ENCODE results near the gene AICDA.
"Not testable (repeated sequence)": the region's sequence is repeated elsewhere in the genome, so short reads cannot be mapped to it uniquely, and the experiment has no call there.

The AICDA gene

DNA sequence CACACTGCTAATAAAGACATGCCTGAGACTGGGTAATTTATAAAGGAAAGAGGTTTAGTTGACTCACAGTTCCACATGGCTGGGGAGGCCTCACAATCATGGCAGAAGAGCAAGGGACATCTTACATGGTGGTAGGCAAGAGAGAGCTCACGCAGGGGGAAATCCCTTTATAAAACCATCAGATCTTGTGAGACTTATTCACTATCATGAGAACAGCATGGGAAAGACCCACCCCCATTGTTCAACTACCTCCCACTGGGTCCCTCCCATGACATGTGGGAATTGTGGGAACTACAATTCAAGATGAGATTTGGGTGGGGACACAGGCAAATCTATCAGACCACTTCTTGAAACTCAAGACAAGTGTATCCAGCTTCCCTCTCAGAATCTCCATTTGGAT is 1.2 kb upstream of the AICDA start:
- in situ Hi-C loops (cut with MboI; ENCODE audit: low sequenced_read_pairs), result not testable (repeated sequence)

DNA sequence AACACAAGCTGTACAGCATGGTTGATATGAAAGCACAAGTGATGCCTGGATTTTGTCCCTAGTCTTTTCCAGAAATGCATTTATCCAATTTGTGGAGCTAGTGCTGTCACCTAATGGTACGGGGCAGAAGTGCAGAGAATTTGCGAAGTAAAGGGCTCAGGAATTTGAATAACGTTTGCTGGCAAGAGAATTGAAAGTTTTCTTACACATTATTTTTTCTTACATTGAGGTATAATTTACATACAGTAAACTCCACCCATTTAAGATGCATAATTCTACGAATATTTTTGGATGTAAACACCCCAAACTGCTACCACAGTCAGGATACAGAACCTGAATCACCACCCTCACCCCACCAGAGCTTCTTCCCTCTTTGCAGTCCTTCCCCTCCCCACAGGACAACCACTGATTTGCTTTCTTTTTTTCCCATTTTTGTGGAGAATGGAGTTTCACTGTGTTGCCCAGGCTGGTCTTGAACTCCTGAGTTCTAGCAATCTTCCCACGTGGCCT is 3.5 kb downstream of the AICDA start:
- in situ Hi-C loops (cut with MboI; ENCODE audit: low sequenced_read_pairs), result no loop called here

DNA sequence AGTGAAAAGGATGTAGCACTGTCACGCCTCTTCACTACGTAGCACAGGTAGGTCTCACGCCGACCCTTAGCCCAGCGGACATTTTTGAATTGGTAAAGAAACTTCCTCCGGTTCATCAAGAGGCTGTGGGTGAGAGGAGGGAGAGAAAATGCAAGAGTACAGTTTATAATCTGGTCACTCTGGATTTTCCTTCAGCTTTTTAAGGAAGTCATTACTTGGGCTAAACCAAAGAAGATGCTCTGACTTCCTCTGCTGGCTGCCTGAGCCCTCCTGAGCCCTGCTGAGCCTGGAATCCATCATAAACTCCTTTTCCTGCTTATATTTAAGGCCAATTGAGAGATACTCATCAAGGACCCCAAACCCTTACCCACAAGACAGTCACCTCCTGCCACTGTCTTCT is 5.8 kb downstream of the AICDA start:
- in situ Hi-C loops (cut with MboI; ENCODE audit: low sequenced_read_pairs), result no loop called here

DNA sequence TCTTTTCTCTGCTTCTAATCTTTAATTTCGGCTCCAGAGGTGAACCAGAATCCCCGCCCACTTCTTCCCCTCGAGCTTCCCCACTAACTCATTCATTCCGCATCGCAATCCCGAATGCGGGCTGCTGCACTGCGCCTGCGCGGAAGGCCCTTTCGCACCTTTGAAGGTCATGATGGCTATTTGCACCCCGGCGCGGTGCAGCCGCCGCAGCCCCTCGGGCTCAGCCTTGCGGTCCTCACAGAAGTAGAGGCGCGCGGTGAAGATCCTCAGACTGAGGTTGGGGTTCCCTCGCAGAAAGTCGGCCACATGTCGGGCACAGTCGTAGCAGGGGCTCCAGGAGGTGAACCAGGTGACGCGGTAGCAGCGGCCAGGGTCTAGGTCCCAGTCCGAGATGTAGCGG is 7.6 kb downstream of the AICDA start:
- in situ Hi-C loops (cut with MboI; ENCODE audit: low sequenced_read_pairs), result no loop called here

DNA sequence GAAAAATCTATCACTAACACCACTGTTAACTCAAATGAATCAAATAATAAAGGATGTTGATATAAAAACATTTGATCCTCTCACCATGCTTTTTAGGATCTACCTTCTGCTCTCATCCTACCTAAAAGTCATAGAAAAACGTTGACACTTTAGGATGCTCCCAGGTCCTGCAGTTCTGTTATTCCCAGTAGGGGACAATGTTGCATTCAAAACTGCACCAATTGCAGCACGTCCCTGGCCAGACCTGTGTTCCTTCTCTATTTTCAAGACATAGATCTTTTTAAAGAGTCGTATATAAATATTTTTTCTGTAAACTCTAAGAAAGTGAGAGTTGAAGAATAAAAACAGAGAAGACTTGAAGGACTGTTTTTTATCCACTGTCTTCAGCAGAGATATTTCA is 8.8 kb downstream of the AICDA start:
- in situ Hi-C loops (cut with MboI; ENCODE audit: low sequenced_read_pairs), result no loop called here

DNA sequence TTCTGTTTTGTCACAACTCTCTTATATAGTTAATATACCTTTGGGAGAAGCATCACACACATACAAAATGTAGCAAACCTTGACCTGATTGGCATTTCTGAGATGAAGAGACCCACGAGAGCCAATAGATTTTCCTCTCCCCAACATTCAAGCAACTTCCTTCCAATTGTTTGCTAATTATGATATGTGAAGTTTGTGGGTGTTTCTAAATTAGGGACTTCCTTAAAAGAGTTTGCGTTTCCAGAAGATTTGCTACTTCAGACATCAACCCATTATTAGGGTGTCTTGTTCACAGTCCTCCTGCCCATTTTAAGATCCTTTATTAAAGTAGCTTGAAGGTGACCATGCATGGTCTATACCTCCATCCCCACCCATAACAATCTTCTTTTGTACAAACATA is 9.4 kb downstream of the AICDA start:
- in situ Hi-C loops (cut with MboI; ENCODE audit: low sequenced_read_pairs), result no loop called here

DNA sequence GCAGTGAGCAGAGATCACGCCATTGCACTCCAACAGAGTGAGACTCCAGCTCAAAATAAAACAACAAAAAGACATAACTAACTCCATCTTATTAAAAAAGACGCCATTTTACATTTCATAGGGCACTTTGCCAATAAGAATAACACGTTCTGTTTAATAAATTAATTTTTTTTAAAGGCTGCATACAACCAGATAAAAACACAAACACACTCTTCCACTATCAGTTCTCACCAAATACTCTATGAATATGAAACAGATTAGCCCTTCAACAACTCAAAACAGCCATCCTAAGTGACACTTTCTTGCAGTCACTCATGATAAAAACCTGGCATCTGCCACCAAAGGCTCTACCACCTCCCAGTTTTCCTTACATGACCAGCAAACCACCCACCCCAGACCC is 16.1 kb downstream of the AICDA start:
- in situ Hi-C loops (cut with MboI; ENCODE audit: low sequenced_read_pairs), result no loop called here

DNA sequence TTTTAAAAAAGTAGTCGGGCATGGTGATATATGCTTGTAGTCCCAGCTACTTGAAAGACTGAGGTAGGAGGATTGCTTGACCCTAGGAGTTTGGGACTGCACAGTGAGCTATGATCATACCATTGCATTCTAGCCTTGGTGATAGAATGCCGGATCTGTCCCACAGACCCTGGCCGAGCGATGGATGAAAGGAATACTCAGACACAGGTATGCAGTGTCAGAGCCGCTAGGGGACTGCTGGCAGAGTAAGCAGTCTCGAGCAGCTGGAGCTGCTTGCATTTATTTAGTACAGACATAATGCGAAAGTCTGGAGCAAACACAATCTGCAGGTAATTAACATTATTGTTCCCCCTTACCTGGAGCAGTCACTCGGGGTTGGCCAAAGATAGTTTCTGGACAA is 18.6 kb downstream of the AICDA start:
- in situ Hi-C loops (cut with MboI; ENCODE audit: low sequenced_read_pairs), result no loop called here

DNA sequence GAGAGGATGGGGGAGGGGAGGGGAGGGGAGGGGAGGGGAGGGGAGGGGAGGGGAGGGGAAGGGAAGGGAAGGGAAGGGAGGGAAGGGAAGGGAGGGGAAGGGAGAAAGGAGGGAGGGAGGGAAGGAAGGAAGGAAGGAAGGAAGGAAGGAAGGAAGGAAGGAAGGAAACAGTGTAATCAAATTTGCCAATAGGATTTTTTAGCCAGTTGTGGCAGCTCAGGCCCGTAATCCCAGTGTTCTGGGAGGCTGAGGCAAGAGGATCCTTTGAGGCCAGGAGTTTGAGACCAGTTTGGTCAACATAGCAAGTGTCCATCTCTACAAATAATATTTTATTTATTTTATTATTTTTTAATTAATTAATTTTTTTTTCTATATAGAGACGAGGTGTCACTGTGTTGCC is 19.4 kb downstream of the AICDA start:
- in situ Hi-C loops (cut with MboI; ENCODE audit: low sequenced_read_pairs), result no loop called here

DNA sequence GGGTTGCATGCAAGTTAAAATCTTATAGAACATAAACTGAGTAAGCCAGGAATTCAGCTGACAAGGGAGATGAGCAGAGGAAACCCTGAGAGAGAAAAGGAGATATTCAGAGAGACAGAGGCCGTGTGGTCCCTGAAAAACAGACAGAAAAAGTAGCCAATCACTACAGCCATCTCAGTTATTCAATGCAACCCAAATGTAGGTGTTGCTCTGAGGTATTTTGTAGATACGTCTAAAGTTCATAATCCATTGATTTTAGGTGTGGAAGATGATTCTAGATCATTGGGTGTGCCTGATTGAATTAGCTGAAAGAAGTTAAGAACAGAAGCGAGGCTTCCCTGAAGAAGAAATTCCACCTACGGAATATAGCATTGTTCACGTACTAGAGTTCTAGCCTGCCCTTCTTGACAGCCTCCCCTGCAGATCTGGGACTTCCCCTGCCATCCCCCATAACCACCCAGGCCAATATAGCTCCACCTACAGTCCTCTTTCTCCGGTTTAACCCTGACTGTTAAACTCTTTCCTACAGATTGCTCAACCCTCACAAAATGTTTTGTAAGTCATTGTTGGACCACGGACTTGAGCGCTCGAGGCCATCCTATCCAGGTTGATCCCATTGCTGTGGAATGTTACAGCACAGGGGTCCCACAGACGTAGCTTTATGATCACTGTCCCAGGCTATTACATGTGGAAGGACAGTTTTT is 21.7 kb downstream of the AICDA start:
- in situ Hi-C loops (cut with MboI; ENCODE audit: low sequenced_read_pairs), result no loop called here

DNA sequence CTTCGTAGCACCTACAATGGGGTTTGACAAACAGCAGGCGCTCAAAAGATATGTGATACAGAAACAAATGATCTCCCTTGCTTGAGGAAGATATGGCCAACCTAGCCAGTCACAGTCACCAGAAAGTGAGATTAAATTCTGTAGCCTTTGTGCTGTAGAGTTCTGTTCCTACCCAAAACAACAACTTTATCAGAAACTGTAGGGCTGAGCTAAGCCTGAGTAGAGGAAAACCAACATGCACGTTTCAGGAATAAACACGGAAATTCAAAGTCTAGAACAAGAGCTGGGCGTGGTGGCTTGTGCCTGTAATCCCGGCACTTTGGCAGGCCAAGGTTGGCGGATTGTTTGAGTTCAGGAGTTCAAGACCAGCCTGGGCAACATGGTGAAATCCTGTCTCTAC is 23.0 kb downstream of the AICDA start:
- in situ Hi-C loops (cut with MboI; ENCODE audit: low sequenced_read_pairs), result no loop called here

DNA sequence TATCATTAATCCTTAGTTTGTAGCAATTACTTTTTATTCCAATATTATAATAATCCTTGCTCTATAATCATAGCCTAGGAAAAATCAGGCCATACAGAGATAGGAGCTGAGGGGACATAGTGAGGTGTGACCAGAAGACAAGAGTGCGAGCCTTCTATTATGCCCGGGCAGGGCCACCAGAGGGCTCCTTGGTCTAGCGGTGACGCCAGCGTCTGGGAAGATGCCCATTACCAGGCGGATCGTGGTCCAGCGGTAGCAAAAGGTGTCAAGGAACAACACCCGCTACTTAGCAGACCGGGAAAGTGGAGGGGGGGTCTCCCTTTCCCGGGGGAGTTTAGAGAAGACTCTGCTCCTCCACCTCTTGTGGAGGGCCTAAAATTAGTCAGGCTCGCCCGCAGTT is 28.2 kb downstream of the AICDA start:
- in situ Hi-C loops (cut with MboI; ENCODE audit: low sequenced_read_pairs), result not testable (repeated sequence)

DNA sequence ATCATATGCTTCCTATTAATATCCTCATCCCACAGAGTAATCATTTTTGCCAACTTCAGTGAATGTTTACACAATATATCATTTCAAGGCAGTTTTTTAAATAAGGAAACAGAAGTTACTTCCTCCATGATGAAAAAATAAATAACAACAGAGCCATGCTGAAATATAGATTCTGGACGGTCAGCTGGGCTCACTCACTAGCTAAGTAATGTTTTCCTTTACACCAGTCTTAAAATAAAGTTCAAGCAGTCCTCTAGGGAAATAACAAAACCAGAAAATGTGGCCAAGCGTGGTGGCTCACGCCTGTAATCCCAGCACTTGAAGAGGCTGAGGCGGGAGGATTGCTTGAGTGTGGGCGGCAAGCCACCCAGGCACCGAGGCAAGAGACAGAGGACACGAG is 28.7 kb downstream of the AICDA start:
- in situ Hi-C loops (cut with MboI; ENCODE audit: low sequenced_read_pairs), result no loop called here

DNA sequence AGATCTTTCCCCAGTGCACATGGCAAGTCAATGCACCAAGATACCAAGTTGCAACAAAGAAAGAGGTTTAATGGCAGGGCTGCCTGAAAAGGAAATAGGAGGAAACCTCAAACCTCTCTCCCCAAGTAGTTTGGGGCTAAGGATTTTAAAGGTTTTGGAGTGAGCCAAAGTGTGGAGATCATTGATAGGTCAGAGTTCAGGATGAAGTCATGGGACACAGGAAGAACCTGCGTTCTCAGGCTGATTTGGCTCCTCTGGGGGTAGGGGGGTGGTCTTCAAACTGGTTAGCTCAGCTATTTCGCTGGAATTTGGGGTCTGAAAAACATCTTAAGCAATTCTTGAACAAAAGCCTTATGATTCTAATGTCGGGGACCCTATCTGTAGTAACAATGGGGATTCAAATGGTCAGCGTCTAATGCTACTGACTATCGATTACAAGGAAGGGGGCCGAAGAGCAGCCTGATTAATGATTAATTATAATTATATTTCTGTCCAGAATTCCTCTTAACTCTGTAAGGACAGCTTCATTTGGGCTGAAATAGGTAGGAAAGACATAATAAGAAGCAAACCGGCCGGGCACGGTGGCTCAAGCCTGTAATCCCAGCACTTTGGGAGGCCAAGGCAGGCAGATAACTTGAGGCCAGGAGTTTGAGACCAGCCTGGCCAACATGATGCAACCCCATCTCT is 31.4 kb downstream of the AICDA start:
- in situ Hi-C loops (cut with MboI; ENCODE audit: low sequenced_read_pairs), result no loop called here

DNA sequence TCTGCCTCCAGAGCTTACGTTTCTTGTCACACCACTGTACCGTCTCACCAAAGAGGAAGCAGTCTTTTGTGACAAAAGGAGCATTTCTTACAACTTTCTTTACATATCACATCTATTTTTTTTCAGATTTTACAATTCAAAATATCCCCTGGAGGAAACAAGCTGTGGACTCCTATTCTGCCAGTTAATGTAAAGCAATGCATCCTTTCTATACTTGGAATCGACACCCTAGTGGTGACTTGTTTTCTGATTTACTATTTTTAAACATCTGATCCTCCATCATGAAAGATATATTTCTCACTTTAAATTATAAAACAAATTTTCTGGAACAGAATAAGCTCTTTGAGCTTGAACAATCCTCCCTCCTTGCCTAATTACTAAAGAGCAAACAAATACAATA is 34.8 kb downstream of the AICDA start:
- in situ Hi-C loops (cut with MboI; ENCODE audit: low sequenced_read_pairs), result no loop called here

DNA sequence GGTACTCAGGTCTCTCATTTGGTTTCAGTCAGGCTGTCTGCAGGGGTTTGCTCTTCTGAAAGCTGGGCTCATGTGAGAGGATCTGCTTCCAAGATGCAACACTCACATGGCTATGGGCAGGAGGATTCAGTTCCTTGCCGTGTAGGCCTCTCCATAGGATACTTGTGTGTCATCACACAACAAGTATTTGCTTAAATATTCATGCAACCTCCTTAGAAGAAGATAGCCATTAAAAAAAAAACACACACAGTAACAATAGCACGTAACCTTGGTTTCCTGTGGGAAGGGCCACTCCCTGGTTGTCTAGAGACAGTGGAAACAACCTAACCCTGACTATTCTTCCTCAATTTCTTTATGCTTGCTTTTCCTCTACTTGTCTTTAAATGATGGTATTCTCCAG is 40.2 kb downstream of the AICDA start:
- in situ Hi-C loops (cut with MboI; ENCODE audit: low sequenced_read_pairs), result no loop called here

DNA sequence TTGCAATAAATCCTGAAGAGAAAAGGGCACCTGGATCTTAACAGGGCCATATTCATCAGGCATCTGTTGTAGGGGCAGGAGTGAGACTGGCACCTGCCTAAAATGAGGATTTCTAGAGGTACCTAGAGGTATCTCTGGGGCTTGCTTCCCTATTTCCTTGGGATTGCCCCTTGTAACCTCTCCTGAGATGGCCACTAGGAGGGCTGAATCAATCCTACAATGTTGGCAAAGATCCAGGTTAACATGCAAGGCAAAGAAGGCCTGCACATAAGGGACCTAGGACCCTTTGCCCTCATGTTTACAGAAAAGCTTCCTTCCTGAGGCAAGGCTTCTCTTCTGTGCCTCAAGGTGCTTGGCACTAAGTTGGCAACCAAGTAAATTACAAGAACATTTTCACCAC is 46.1 kb downstream of the AICDA start:
- in situ Hi-C loops (cut with MboI; ENCODE audit: low sequenced_read_pairs), result no loop called here

DNA sequence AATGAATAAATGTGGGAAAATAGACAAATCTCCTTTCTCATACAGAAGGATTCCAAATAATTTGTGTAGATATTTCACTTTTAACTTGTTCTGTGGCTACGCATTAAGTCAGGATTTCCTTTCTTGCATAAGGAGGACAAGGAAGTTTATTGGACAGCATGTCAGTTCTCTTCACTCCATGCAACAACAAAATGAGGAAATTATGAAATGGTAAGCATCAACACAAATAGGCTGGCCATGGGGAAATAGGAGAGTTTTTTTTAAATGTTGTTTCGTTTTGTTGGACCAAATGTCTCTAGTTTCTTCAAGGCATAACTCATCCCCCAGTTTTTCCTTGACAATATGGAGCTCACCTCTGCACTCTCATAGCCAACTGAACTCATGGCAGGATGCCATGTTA is 46.6 kb downstream of the AICDA start:
- in situ Hi-C loops (cut with MboI; ENCODE audit: low sequenced_read_pairs), result not testable (repeated sequence)

DNA sequence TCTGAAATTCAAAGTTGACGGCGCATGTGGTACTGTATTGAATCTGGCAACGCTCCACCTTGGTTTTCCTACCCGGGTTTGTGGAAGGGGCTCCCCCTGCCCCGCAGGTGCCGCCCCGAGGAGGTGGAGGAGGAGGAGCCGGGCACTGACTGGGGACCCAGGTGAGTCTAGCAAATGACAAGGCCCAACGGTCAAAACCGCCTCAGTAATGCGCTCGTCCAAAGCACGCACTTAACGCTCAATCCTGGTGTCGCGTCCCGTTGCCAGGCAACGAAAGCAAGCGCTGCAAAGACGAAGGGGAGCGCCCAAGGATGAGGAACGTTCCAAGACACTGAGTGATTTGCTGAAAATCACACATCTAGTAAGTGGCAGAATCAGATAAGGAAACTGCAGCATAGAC is 48.0 kb downstream of the AICDA start:
- in situ Hi-C loops (cut with MboI; ENCODE audit: low sequenced_read_pairs), result no loop called here

DNA sequence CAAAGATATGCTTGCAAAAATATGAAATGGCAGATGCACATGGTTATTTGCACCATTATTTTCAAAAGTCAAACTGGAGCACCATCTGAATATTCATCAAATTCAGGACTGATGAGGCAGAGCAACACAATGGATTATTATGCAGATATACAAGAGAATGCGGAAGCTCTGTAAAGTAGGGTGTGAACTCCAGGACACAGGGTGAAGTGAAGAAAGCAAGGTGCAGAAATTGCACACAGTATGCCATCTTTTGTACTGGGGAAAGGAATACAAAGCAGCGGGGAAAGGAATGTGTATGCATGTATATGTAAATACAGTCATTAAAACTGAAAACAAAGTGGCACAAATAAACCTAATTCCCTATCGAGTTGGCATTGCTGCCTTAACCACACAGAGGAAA is 49.3 kb downstream of the AICDA start:
- in situ Hi-C loops (cut with MboI; ENCODE audit: low sequenced_read_pairs), result no loop called here

DNA sequence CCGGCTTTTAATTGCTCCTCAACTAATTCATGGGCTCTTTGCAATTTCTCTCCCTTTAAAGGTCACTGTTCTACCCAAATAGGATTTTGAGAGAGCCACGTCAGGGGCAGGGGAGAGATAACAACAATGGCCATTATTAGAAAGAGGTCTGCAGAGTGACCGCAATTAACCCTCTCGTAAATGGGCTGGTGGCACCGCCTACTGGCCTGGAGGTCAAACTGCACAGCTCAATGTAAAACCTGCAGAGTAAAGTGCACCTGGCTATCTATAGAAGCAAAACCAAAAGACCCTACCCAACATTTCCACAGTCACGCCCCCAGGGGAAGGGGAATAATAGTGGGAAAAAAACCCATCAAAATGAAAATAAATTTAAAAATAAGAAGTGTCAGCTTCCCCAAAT is 50.3 kb downstream of the AICDA start:
- in situ Hi-C loops (cut with MboI; ENCODE audit: low sequenced_read_pairs), result no loop called here

DNA sequence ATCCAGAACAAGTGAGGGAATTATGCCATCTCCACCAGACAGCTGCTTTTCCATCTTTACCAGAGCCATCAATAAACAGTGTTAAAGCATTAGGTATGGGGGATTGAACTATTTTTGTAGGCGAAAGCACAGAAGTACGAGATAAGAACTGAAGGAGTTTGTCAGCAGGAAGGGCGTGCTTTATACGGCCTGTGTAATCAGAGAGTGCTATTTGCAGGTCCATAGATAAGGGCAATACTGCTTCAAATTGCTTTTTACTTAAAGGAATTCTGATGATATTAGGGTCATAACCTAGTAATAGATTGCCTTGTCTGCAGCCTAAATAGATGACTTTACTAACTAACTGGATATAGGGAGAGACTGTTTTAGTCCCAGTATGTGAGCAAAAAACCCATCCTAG is 51.6 kb downstream of the AICDA start:
- in situ Hi-C loops (cut with MboI; ENCODE audit: low sequenced_read_pairs), result no loop called here

DNA sequence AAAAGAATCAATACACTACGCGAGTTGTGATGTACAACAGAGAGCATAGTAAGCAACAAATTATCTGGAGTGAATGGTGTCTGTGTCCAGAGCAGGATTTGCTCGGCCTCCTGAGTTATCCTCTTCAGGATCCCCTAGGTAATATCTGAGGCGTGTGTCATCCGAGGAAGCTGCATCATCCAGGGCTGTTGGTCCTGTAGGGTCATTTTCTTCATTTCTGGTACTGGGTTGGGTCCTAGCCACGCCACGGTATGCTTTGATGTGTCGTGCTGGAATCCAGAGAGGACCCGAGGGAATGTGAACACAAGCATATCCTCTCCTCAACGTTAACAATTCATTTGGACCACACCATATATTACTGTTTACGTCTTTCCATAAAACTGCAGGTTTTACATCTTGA is 53.0 kb downstream of the AICDA start:
- in situ Hi-C loops (cut with MboI; ENCODE audit: low sequenced_read_pairs), result no loop called here

All from HL-60/S4 treated with retinoic acid at 250 ng/mL for 4 days and 3 days (cell line).